ENCODE measurements around the gene SCAF8.
A peak's percentile ranks its signal among the peaks of the same experiment; 100 is the strongest.
"Not testable (repeated sequence)": the region's sequence is repeated elsewhere in the genome, so short reads cannot be mapped to it uniquely, and the experiment has no call there.

The SCAF8 gene

DNA sequence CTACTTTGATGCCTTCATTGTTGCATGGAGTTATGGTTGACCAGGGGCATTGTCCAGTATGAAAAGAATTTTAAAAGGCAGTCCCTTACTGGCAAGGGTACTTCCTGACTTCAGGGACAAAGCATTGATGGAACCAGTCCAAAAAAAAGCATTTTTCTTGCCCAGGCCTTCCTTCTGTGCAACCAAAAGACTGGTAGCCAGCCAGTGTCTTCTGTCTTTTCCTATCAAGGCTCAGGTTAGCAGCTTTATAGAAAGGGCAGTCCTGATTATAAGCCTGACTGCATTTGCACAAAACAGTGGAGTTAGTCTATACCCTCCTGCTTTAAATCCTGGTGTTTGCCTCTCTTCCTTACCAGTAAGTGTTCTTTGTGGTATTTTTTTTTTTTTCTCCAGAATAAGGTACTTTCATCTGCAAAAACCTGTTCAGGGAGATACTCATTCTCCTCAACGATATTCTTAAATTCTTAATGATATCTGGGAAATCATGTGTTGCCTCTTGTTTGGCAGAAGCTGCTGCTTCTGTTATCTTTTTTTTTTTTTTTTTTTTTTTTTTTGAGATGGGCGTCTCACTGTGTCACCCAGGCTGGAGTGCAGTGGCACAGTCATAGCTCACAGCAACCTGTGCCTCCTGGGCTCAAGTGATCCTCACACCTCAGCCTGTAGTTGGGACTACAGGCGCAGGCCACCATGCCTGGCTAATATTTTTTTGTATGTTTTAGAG is 33.9 kb downstream of the SCAF8 start:
- Histone ChIP-seq H2AFZ (ENCODE audit: insufficient read depth, low read length, poor library complexity) (no peak overlapping the region), H4K12ac (ENCODE audit: low read depth, low read length) (no peak overlapping the region), H3K36me3 (ENCODE audit: control insufficient read depth in 1 of 2, insufficient read depth in 2 of 2, low read length in 2 of 2) (no peaks in the 10 kb centered on the region), H3K4ac (ENCODE audit: low read depth, low read length) (peak overlapping the region; percentile 87), H3K18ac (ENCODE audit: low read length) (no peak overlapping the region), H3K4me2 (ENCODE audit: low read length) (no peak overlapping the region), H4K8ac (ENCODE audit: low read depth, low read length) (no peak overlapping the region), H3K14ac (ENCODE audit: low read length) (no peak overlapping the region), H3K79me1 (ENCODE audit: low read length) (no peaks in the 10 kb centered on the region), H3K27me3 (ENCODE audit: insufficient read depth, low read length) (no peaks in the 10 kb centered on the region), H3K4me1 (ENCODE audit: control insufficient read depth in 1 of 2, insufficient read depth in 2 of 2, low read length in 2 of 2) (peaks cover 0 to 3% of the 10 kb centered on the region in 2 experiments), H2BK5ac (ENCODE audit: low read depth, low read length, poor library complexity) (no peak overlapping the region), H3K79me2 (ENCODE audit: control insufficient read depth, insufficient read depth, low read length, poor library complexity) (peaks cover 10% of the 10 kb centered on the region), H2AK5ac (ENCODE audit: low read length) (no peak overlapping the region), H3K9ac (ENCODE audit: low read length) (no peak overlapping the region), H3K23ac (ENCODE audit: low read length) (no peak overlapping the region), H3K27ac (ENCODE audit: low read depth, low read length) (no peak overlapping the region), H4K91ac (ENCODE audit: low read depth, low read length) (no peak overlapping the region), H3K9me3 (ENCODE audit: insufficient read depth, low read depth, low read length) (no peaks in the 10 kb centered on the region), H2BK12ac (ENCODE audit: low read length) (no peak overlapping the region), H2BK120ac (ENCODE audit: insufficient read depth, low read length, poor library complexity) (no peak overlapping the region), H3K4me3 (ENCODE audit: low read depth, low read length) (no peak overlapping the region)
- WGBS (ENCODE audit: extremely low coverage, insufficient coverage, insufficient read length): no CpG with 5 or more reads among the region's 3 CpGs
- no peak for DNase-seq

DNA sequence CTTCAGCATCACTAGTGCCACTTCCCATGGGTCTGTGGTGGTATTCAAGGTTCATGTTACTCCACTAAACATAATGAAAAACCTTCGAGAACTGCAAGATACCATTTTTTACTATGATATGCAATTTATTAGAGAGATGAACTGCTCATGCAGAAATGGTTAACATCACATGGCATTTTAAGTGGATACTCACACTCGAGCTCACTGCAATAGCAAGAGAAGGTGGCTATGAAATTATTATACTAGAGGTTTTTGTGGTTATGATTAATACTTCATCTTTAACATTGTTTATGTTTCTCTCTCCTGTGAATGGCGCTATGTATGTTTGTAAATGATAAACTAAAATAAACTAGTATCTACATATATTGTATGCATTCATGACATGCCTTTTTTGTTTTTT is 35.1 kb downstream of the SCAF8 start:
- peaks cover 8% of the 10 kb centered on the region for H3K79me2 ChIP-seq (ENCODE audit: control insufficient read depth, insufficient read depth, low read length, poor library complexity)
- H3K27me3 ChIP-seq (ENCODE audit: insufficient read depth, low read length): no peaks in the 10 kb centered on the region
- peaks cover 0 to 3% of the 10 kb centered on the region in 2 experiments for H3K4me1 ChIP-seq (ENCODE audit: control insufficient read depth in 1 of 2, insufficient read depth in 2 of 2, low read length in 2 of 2)
- H3K79me1 ChIP-seq (ENCODE audit: low read length): no peaks in the 10 kb centered on the region
- no peak overlapping the region for H4K8ac ChIP-seq (ENCODE audit: low read depth, low read length)
- no peak overlapping the region for H2BK120ac ChIP-seq (ENCODE audit: insufficient read depth, low read length, poor library complexity)
- H3K14ac ChIP-seq (ENCODE audit: low read length): no peak overlapping the region
- no peak overlapping the region for H2AK5ac ChIP-seq (ENCODE audit: low read length)
- H4K91ac ChIP-seq (ENCODE audit: low read depth, low read length): no peak overlapping the region
- H2BK5ac ChIP-seq (ENCODE audit: low read depth, low read length, poor library complexity): no peak overlapping the region
- peak overlapping the region; percentile 96 for H3K4ac ChIP-seq (ENCODE audit: low read depth, low read length)
- H4K12ac ChIP-seq (ENCODE audit: low read depth, low read length): no peak overlapping the region
- no CpG with 5 or more reads among the region's 3 CpGs for WGBS (ENCODE audit: extremely low coverage, insufficient coverage, insufficient read length)
- DNase-seq: no peak
- H2BK12ac ChIP-seq (ENCODE audit: low read length): no peak overlapping the region
- H3K18ac ChIP-seq (ENCODE audit: low read length): no peak overlapping the region
- no peak overlapping the region for H3K4me3 ChIP-seq (ENCODE audit: low read depth, low read length)
- H3K9ac ChIP-seq (ENCODE audit: low read length): no peak overlapping the region
- no peaks in the 10 kb centered on the region for H3K9me3 ChIP-seq (ENCODE audit: insufficient read depth, low read depth, low read length)
- no peaks in the 10 kb centered on the region for H3K36me3 ChIP-seq (ENCODE audit: control insufficient read depth in 1 of 2, insufficient read depth in 2 of 2, low read length in 2 of 2)
- no peak overlapping the region for H3K23ac ChIP-seq (ENCODE audit: low read length)
- no peak overlapping the region for H3K4me2 ChIP-seq (ENCODE audit: low read length)
- H3K27ac ChIP-seq (ENCODE audit: low read depth, low read length): no peak overlapping the region
- no peak overlapping the region for H2AFZ ChIP-seq (ENCODE audit: insufficient read depth, low read length, poor library complexity)

- Histone ChIP-seq H3K4me3 (ENCODE audit: low read depth, low read length) (no peak overlapping the region), H3K27ac (ENCODE audit: low read depth, low read length) (no peak overlapping the region), H3K27me3 (ENCODE audit: insufficient read depth, low read length) (no peaks in the 10 kb centered on the region), H3K18ac (ENCODE audit: low read length) (no peak overlapping the region), H2AK5ac (ENCODE audit: low read length) (no peak overlapping the region), H3K36me3 (ENCODE audit: control insufficient read depth in 1 of 2, insufficient read depth in 2 of 2, low read length in 2 of 2) (peaks cover 2 to 6% of the 10 kb centered on the region in 2 experiments), H2BK12ac (ENCODE audit: low read length) (no peak overlapping the region), H2AFZ (ENCODE audit: insufficient read depth, low read length, poor library complexity) (no peak overlapping the region), H2BK120ac (ENCODE audit: insufficient read depth, low read length, poor library complexity) (no peak overlapping the region), H3K4me1 (ENCODE audit: control insufficient read depth in 1 of 2, insufficient read depth in 2 of 2, low read length in 2 of 2) (peaks cover 0 to 3% of the 10 kb centered on the region in 2 experiments), H3K4me2 (ENCODE audit: low read length) (no peak overlapping the region), H2BK5ac (ENCODE audit: low read depth, low read length, poor library complexity) (no peak overlapping the region), H3K79me2 (ENCODE audit: control insufficient read depth, insufficient read depth, low read length, poor library complexity) (peaks cover 2% of the 10 kb centered on the region), H3K4ac (ENCODE audit: low read depth, low read length) (no peak overlapping the region), H3K14ac (ENCODE audit: low read length) (no peak overlapping the region), H3K23ac (ENCODE audit: low read length) (no peak overlapping the region), H4K8ac (ENCODE audit: low read depth, low read length) (no peak overlapping the region), H3K79me1 (ENCODE audit: low read length) (no peaks in the 10 kb centered on the region), H4K91ac (ENCODE audit: low read depth, low read length) (no peak overlapping the region), H3K9me3 (ENCODE audit: insufficient read depth, low read depth, low read length) (no peaks in the 10 kb centered on the region), H3K9ac (ENCODE audit: low read length) (no peak overlapping the region), H4K12ac (ENCODE audit: low read depth, low read length) (no peak overlapping the region)
- DNase-seq: no peak
- WGBS (ENCODE audit: extremely low coverage, insufficient coverage, insufficient read length): no CpG with 5 or more reads among the region's 4 CpGs
Observed at GRCh38 chr6:154773610-154774089, 40.4 kb downstream of the SCAF8 start.

DNA sequence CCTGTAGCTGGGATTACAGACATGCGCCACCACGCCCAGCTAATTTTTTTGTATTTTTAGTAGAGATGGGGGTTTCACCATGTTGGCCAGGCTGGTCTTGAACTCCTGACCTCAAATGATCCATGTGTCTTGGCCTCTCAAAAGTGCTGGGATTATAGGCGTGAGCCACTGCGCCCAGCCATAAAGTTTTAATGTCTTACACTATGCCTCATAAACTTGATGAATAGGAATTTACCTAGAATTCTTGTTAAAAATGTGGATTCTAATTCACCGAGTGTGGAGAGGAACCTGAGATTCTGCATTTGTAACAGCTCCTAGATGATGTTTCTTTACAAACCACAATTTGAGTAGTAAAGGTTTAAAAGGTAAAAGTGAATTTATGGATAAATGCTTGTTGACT is 45.9 kb downstream of the SCAF8 start:
- not testable (repeated sequence) for H3K18ac ChIP-seq (ENCODE audit: low read length)

More for the DNA sequence above, 45.9 kb downstream of the SCAF8 start:
- not testable (repeated sequence) for H3K4me3 ChIP-seq (ENCODE audit: low read depth, low read length); H3K9me3 ChIP-seq (ENCODE audit: insufficient read depth, low read depth, low read length); H3K27ac ChIP-seq (ENCODE audit: low read depth, low read length); H4K91ac ChIP-seq (ENCODE audit: low read depth, low read length); H3K79me1 ChIP-seq (ENCODE audit: low read length); H3K23ac ChIP-seq (ENCODE audit: low read length); H3K4me2 ChIP-seq (ENCODE audit: low read length); H3K36me3 ChIP-seq (ENCODE audit: control insufficient read depth in 1 of 2, insufficient read depth in 2 of 2, low read length in 2 of 2); H3K14ac ChIP-seq (ENCODE audit: low read length); H2BK5ac ChIP-seq (ENCODE audit: low read depth, low read length, poor library complexity); H3K79me2 ChIP-seq (ENCODE audit: control insufficient read depth, insufficient read depth, low read length, poor library complexity); H4K8ac ChIP-seq (ENCODE audit: low read depth, low read length); H2AFZ ChIP-seq (ENCODE audit: insufficient read depth, low read length, poor library complexity); H3K9ac ChIP-seq (ENCODE audit: low read length); H4K12ac ChIP-seq (ENCODE audit: low read depth, low read length); DNase-seq; H2BK120ac ChIP-seq (ENCODE audit: insufficient read depth, low read length, poor library complexity); H2BK12ac ChIP-seq (ENCODE audit: low read length); H3K27me3 ChIP-seq (ENCODE audit: insufficient read depth, low read length); H3K4me1 ChIP-seq (ENCODE audit: control insufficient read depth in 1 of 2, insufficient read depth in 2 of 2, low read length in 2 of 2); H3K4ac ChIP-seq (ENCODE audit: low read depth, low read length); H2AK5ac ChIP-seq (ENCODE audit: low read length)
- no CpG with 5 or more reads among the region's 5 CpGs for WGBS (ENCODE audit: extremely low coverage, insufficient coverage, insufficient read length)
